Activated T-helper 17 cell treated with anti-CD3 and anti-CD28 coated beads, Interleukin-2, amount 50 U/mL, for 72 hours (primary cell): Measurements from ENCODE around the gene NDFIP1. TPM values are rescaled to one million over a fixed set of nuclear protein-coding genes. Genes with fewer than 3 reads are reported as not detected.
"Not testable (repeated sequence)": the region's sequence is repeated elsewhere in the genome, so short reads cannot be mapped to it uniquely, and the experiment has no call there.

Experiments
- ATAC-seq: fragments of 150-1000 bp; cut with Tn5 transposase; replicated peaks from 2 replicates; pipeline ENCODE4 v1.10.0; 2021; ENCODE audit warnings: mild to moderate bottlenecking, moderate library complexity
- H3K27ac Mint-ChIP-seq: one replicate; pipeline ENCODE4 v1.8.0; 2022; ENCODE audit warnings: mixed read lengths
- H3K27me3 Mint-ChIP-seq: one replicate; pipeline ENCODE4 v1.8.0; 2022; ENCODE audit warnings: mixed read lengths
- H3K36me3 Mint-ChIP-seq: one replicate; pipeline ENCODE4 v1.8.0; 2022; ENCODE audit warnings: low read depth, mild to moderate bottlenecking, mixed read lengths
- H3K4me1 Mint-ChIP-seq: one replicate; pipeline ENCODE4 v1.8.0; 2022; ENCODE audit warnings: mixed read lengths
- H3K4me3 Mint-ChIP-seq: one replicate; pipeline ENCODE4 v1.8.0; 2022; ENCODE audit warnings: mild to moderate bottlenecking, mixed read lengths
- H3K9me3 Mint-ChIP-seq: one replicate; pipeline ENCODE4 v1.8.0; 2022; ENCODE audit warnings: mixed read lengths
- total RNA-seq, 2 donors: library from RNA; stranded (reverse); gene quantifications; one replicate each; pipeline ENCODE4 v1.2.3, GENCODE V29; 2022

The NDFIP1 gene
- total RNA-seq, 2 donors from 2014 or later: 35.0 to 101 TPM

- Mint-ChIP-seq H3K4me3 (peak overlapping the region; percentile 19), H3K9me3 (no peaks in the 10 kb centered on the region), H3K27me3 (no peaks in the 10 kb centered on the region), H3K4me1 (peaks cover 11% of the 10 kb centered on the region), H3K27ac (peak overlapping the region; percentile 53), H3K36me3 (no peaks in the 10 kb centered on the region)
- ATAC-seq: peak; percentile 96
Measured at GRCh38 chr5:142082182-142082781, 26.3 kb upstream of the NDFIP1 start.

- peaks cover 35% of the 10 kb centered on the region for H3K4me1 Mint-ChIP-seq
- no peak for ATAC-seq
- H3K9me3 Mint-ChIP-seq: no peaks in the 10 kb centered on the region
Measured at GRCh38 chr5:142086229-142086628, 22.4 kb upstream of the NDFIP1 start.

GRCh38 chr5:142086679-142087078, 21.9 kb upstream of the NDFIP1 start:
- Mint-ChIP-seq H3K9me3 (no peaks in the 10 kb centered on the region), H3K27ac (peak overlapping the region; percentile 99), H3K4me3 (peak overlapping the region; percentile 93), H3K36me3 (no peaks in the 10 kb centered on the region), H3K4me1 (peaks cover 35% of the 10 kb centered on the region), H3K27me3 (no peaks in the 10 kb centered on the region)
- no peak for ATAC-seq

More at GRCh38 chr5:142086229-142086628, 22.4 kb upstream of the NDFIP1 start:
- Mint-ChIP-seq H3K36me3 (no peaks in the 10 kb centered on the region), H3K27me3 (no peaks in the 10 kb centered on the region), H3K4me3 (no peak overlapping the region), H3K27ac (no peak overlapping the region)

- Mint-ChIP-seq H3K4me3 (peak overlapping the region; percentile 93), H3K4me1 (peaks cover 35% of the 10 kb centered on the region), H3K36me3 (no peaks in the 10 kb centered on the region), H3K27me3 (no peaks in the 10 kb centered on the region), H3K9me3 (no peaks in the 10 kb centered on the region), H3K27ac (peak overlapping the region; percentile 99)
- peak; percentile 90 for ATAC-seq
Measured at GRCh38 chr5:142087920-142088679, 20.5 kb upstream of the NDFIP1 start.

- not testable (repeated sequence) for H3K36me3 Mint-ChIP-seq, H3K27me3 Mint-ChIP-seq, H3K9me3 Mint-ChIP-seq
- peak overlapping the region; percentile 99 for H3K27ac Mint-ChIP-seq
- H3K4me1 Mint-ChIP-seq: peaks cover 35% of the 10 kb centered on the region
- H3K4me3 Mint-ChIP-seq: peak overlapping the region; percentile 93
- peak; percentile 46 for ATAC-seq
Measured at GRCh38 chr5:142088855-142089479, 19.6 kb upstream of the NDFIP1 start.

- H3K27me3 Mint-ChIP-seq: no peaks in the 10 kb centered on the region
- H3K9me3 Mint-ChIP-seq: no peaks in the 10 kb centered on the region
- peaks cover 11% of the 10 kb centered on the region for H3K36me3 Mint-ChIP-seq
- no peak overlapping the region for H3K27ac Mint-ChIP-seq
- no peak for ATAC-seq
- H3K4me1 Mint-ChIP-seq: peaks cover 41% of the 10 kb centered on the region
- peak overlapping the region; percentile 93 for H3K4me3 Mint-ChIP-seq
Measured at GRCh38 chr5:142091012-142091411, 17.6 kb upstream of the NDFIP1 start.

- ATAC-seq: no peak
- no peaks in the 10 kb centered on the region for H3K9me3 Mint-ChIP-seq
- no peaks in the 10 kb centered on the region for H3K27me3 Mint-ChIP-seq
- no peak overlapping the region for H3K4me3 Mint-ChIP-seq
- H3K27ac Mint-ChIP-seq: no peak overlapping the region
- H3K36me3 Mint-ChIP-seq: peaks cover 11% of the 10 kb centered on the region
- peaks cover 40% of the 10 kb centered on the region for H3K4me1 Mint-ChIP-seq
Measured at GRCh38 chr5:142091922-142092321, 16.7 kb upstream of the NDFIP1 start.

GRCh38 chr5:142095035-142095434, 13.5 kb upstream of the NDFIP1 start:
- H3K36me3 Mint-ChIP-seq: peaks cover 11% of the 10 kb centered on the region
- H3K9me3 Mint-ChIP-seq: no peaks in the 10 kb centered on the region
- peak overlapping the region; percentile 99 for H3K27ac Mint-ChIP-seq
- H3K27me3 Mint-ChIP-seq: no peaks in the 10 kb centered on the region
- peak overlapping the region; percentile 85 for H3K4me3 Mint-ChIP-seq
- ATAC-seq: peak; percentile 53
- peaks cover 20% of the 10 kb centered on the region for H3K4me1 Mint-ChIP-seq

GRCh38 chr5:142095651-142096330, 12.8 kb upstream of the NDFIP1 start:
- H3K27me3 Mint-ChIP-seq: no peaks in the 10 kb centered on the region
- peak; percentile 94 for ATAC-seq
- H3K9me3 Mint-ChIP-seq: no peaks in the 10 kb centered on the region
- H3K4me3 Mint-ChIP-seq: peak overlapping the region; percentile 85
- peaks cover 11% of the 10 kb centered on the region for H3K36me3 Mint-ChIP-seq
- peak overlapping the region; percentile 99 for H3K27ac Mint-ChIP-seq
- peaks cover 22% of the 10 kb centered on the region for H3K4me1 Mint-ChIP-seq

GRCh38 chr5:142096382-142096781, 12.2 kb upstream of the NDFIP1 start:
- Mint-ChIP-seq H3K4me1 (peaks cover 28% of the 10 kb centered on the region), H3K27me3 (no peaks in the 10 kb centered on the region), H3K9me3 (peaks cover 2% of the 10 kb centered on the region), H3K27ac (peak overlapping the region; percentile 99), H3K36me3 (peaks cover 11% of the 10 kb centered on the region), H3K4me3 (peak overlapping the region; percentile 85)
- no peak for ATAC-seq

GRCh38 chr5:142097681-142098080, 10.9 kb upstream of the NDFIP1 start:
- Mint-ChIP-seq H3K4me3 (peak overlapping the region; percentile 28), H3K9me3 (peaks cover 3% of the 10 kb centered on the region), H3K27ac (peak overlapping the region; percentile 20), H3K36me3 (peaks cover 11% of the 10 kb centered on the region), H3K4me1 (peaks cover 29% of the 10 kb centered on the region), H3K27me3 (no peaks in the 10 kb centered on the region)
- ATAC-seq: no peak

GRCh38 chr5:142098275-142098674, 10.3 kb upstream of the NDFIP1 start:
- peaks cover 34% of the 10 kb centered on the region for H3K4me1 Mint-ChIP-seq
- H3K4me3 Mint-ChIP-seq: peak overlapping the region; percentile 28
- no peak for ATAC-seq
- H3K36me3 Mint-ChIP-seq: peaks cover 11% of the 10 kb centered on the region
- no peaks in the 10 kb centered on the region for H3K27me3 Mint-ChIP-seq
- H3K27ac Mint-ChIP-seq: peak overlapping the region; percentile 20
- H3K9me3 Mint-ChIP-seq: peaks cover 3% of the 10 kb centered on the region

GRCh38 chr5:142098931-142099330, 9.6 kb upstream of the NDFIP1 start:
- Mint-ChIP-seq H3K36me3 (peaks cover 11% of the 10 kb centered on the region), H3K4me1 (peaks cover 34% of the 10 kb centered on the region), H3K4me3 (no peak overlapping the region), H3K9me3 (peaks cover 3% of the 10 kb centered on the region), H3K27me3 (no peaks in the 10 kb centered on the region), H3K27ac (no peak overlapping the region)
- ATAC-seq: no peak

GRCh38 chr5:142100307-142100706, 8.3 kb upstream of the NDFIP1 start:
- Mint-ChIP-seq H3K27ac (no peak overlapping the region), H3K36me3 (peaks cover 5% of the 10 kb centered on the region), H3K27me3 (no peaks in the 10 kb centered on the region), H3K4me3 (no peak overlapping the region), H3K4me1 (peaks cover 37% of the 10 kb centered on the region), H3K9me3 (peaks cover 3% of the 10 kb centered on the region)
- no peak for ATAC-seq
